HG03103 (cell line): Measurements from ENCODE around the gene CROCC.
"Not testable (repeated sequence)": the region's sequence is repeated elsewhere in the genome, so short reads cannot be mapped to it uniquely, and the experiment has no call there.

Experiments used
- ATAC-seq: cut with Tn5 transposase; IDR thresholded peaks from one replicate; pipeline ENCODE4 v1.9.1; 2021; ENCODE audit warnings: low read depth; ENCODE audit not compliant: unreplicated experiment

CROCC gene

DNA sequence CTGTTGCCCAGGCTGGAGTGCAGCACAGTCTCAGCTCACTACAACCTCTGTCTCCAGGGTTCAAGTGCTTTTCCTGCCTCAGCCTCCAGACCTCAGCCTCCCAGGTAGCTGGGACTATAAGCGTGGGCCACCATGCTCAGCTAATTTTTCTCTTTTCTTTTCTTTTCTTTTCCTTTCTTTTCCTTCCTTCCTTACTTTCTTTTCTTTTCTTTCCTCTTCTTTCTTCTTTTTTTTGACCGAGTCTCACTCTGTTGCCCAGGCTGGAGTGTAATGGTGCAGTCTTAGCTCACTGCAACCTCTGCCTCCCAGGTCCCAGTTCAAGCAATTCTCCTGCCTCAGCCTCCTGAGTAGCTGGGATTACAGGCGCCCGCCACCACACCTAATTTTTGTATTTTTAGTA, 42.4 kb downstream of the CROCC start:
- ATAC-seq = not testable (repeated sequence)

GRCh38 chr1:16965486-16966067, 43.8 kb downstream of the CROCC start:
- ATAC-seq = no peak

- no peak for ATAC-seq
Measured at GRCh38 chr1:16966282-16966681, 44.6 kb downstream of the CROCC start.

- ATAC-seq = no peak
Measured at GRCh38 chr1:16967095-16967575, 45.4 kb downstream of the CROCC start.

DNA sequence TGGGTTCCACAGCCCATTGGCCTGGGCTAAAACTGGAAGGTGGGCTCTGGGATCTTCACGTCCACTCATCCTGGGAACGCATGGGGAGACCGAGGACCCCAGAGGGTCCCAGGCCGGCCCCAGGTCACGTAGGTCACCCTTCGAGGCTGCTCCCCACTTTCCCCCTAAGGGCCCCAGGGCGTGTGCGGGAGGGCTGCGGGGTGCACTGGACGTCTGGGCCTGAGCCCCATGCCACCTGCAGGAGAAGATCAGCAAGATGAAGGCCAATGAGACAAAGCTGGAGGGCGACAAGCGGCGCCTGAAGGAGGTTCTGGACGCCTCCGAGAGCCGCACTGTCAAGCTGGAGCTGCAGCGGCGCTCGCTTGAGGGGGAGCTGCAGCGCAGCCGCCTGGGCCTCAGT, 46.2 kb downstream of the CROCC start:
- ATAC-seq = no peak

- no peak for ATAC-seq
Measured at GRCh38 chr1:16968372-16968771, 46.6 kb downstream of the CROCC start.

GRCh38 chr1:16969057-16969611, 47.4 kb downstream of the CROCC start:
- ATAC-seq = no peak

DNA sequence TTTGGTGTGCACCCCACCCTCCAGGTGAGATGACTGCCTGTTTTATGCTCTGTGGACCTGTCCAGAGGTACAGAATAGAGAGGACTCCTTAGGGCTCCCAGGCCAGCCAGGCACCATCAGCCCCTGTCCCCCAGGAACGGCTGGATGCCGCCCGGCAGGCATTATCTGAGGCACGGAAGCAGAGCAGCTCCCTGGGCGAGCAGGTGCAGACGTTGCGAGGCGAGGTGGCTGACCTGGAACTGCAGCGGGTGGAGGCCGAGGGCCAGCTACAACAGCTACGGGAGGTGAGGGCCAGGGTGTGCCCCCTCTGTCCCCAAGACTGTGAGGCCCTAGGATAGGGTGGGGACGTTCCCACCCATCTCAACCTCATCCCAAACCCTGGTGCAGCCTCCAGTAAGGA, 47.9 kb downstream of the CROCC start:
- ATAC-seq = no peak

DNA sequence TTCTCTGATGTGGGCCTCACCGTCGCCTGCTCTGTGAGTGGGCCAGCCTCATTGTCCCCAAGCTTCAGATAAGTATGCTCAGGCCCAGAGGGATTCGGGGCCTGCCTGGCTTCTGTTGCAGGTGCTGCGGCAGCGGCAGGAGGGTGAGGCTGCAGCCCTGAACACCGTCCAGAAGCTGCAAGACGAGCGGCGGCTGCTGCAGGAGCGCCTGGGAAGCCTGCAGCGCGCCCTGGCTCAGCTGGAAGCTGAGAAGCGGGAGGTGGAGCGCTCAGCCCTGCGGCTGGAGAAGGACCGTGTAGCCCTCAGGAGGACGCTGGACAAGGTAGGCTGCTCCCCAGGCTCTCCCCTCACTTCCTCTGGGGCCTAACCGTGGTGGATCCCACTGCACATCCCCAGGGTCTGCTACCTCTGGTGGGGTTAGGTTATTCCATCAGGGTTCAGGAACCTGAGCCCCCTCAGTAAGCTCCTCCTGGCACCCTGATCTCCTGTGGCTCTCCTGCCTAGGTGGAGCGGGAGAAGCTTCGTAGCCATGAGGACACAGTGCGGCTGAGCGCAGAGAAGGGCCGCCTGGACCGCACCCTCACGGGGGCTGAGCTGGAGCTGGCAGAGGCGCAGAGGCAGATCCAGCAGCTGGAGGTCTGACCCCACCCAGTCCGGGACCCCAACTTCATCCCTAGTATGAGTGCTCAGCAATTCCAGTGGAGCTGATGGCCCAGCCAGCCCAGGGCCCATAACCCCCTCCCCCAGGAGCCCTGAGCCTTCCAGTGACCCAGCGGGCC, 48.6 kb downstream of the CROCC start:
- no peak for ATAC-seq

- ATAC-seq = no peak
Measured at GRCh38 chr1:16971341-16972188, 49.8 kb downstream of the CROCC start.

- no peak for ATAC-seq
Measured at GRCh38 chr1:16972189-16972895, 50.6 kb downstream of the CROCC start.

- ATAC-seq = no peak
Measured at GRCh38 chr1:16973215-16973614, 51.5 kb downstream of the CROCC start.

DNA sequence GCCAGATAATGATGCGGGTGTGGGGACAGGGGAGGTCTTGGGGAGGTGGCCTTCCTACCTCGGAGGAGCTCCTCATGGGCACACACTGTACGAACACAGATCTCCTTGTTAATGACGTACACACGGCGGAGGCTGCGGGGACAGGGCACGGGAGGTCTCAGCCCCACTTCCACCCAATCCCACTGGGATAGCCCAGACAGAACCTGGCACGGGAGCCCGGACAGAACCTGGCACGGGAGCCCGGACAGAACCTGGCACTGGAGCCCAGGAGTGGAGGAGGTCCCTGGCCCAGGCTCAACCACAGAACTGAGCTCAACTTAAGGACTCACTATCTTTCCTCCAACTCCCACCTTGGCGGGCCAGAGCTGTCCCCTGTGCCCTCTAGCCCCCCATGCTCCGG, 53.5 kb downstream of the CROCC start:
- no peak for ATAC-seq

DNA sequence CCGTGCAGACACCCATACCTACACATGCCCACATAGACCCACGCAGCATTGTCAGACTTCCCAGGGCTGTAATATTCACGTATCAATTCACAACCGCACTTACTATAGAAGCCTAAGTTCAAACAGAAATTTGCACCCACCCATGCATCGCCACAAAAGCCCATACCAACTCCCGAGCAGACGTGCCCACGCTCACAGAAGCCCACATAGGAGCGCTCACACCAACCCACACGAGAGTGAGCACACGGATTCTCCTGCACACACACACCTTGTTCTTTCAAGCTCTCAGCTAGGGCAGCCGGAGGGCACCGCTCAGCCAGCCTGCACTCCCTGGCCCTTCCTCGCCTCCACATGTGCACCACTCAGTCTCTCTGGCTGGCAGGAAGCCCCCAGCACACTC, 54.1 kb downstream of the CROCC start:
- ATAC-seq = no peak

DNA sequence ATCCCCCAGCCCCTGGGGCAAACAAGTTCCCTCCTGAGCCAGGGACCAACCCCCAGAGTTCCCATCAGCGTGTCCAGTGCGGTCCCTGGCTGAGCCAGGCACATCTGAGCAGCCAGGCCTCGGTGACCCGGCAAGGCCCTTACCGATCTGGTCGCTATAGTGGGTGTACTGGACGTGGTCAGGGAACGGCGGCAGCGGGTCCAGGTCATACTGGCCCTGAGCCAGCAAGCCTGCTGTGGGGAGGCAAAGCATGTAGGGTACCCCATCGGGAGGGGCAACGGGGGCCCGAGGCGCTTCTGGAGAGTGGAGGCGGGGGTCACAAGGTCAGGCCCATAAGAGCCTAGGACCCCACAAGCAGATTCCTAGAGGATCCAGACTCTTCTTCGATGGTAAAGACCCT, 55.2 kb downstream of the CROCC start:
- ATAC-seq = no peak

- no peak for ATAC-seq
Measured at GRCh38 chr1:16977377-16977776, 55.6 kb downstream of the CROCC start.

DNA sequence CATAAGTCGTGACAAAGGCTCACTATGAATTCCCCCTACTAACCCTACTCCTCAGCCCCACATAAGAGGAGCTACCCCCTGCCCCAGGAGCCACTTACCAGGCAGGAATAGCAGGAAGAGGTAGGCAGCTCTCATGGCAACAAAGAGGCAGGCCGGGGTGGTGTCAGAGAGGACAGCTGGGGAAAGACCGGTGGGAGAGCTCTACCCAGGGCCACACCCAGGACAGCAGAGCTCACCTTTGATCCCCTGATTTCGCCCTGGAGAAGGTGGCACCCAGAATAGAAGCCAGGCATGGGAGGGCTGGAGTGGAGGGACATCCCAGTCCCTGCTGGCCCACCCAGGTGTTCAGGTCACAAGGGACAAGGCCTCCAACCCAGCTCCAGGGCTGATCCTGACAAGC, 56.4 kb downstream of the CROCC start:
- ATAC-seq = no peak

GRCh38 chr1:16978567-16979474, 57.1 kb downstream of the CROCC start:
- ATAC-seq = no peak
